ENCODE data around the gene WDR18.

DNA sequence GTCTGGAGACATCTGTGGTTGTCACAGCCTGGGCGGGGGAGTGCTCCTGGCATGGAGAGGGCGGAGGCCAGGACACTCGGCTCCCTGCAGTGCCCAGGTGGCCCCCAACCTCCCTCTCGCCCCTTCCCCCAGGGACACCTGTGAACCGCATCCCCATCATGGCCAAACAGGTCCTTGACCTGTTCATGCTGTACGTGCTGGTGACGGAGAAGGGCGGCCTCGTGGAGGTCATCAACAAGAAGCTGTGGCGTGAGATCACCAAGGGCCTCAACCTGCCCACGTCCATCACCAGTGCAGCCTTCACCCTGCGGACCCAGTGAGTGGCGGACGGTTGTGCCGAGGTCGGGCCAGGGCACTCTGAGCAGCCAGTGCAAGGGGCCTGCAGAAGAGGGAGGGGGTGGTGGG, 20.0 kb upstream of the WDR18 start:
- TF ChIP-seq, protein P1, sequence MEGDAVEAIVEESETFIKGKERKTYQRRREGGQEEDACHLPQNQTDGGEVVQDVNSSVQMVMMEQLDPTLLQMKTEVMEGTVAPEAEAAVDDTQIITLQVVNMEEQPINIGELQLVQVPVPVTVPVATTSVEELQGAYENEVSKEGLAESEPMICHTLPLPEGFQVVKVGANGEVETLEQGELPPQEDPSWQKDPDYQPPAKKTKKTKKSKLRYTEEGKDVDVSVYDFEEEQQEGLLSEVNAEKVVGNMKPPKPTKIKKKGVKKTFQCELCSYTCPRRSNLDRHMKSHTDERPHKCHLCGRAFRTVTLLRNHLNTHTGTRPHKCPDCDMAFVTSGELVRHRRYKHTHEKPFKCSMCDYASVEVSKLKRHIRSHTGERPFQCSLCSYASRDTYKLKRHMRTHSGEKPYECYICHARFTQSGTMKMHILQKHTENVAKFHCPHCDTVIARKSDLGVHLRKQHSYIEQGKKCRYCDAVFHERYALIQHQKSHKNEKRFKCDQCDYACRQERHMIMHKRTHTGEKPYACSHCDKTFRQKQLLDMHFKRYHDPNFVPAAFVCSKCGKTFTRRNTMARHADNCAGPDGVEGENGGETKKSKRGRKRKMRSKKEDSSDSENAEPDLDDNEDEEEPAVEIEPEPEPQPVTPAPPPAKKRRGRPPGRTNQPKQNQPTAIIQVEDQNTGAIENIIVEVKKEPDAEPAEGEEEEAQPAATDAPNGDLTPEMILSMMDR (IDR thresholded peaks at IDR 0.05) = no peak
- no peak for TF ChIP-seq POLR2A (IDR thresholded peaks at IDR 0.05)
